Muscle of back (tissue), 11 donors: ENCODE data around the gene PIK3CA. TPM values are rescaled to one million over a fixed set of nuclear protein-coding genes. Genes with fewer than 3 reads are reported as not detected.
A peak's percentile ranks its signal among the peaks of the same experiment; 100 is the strongest.
"Not testable (repeated sequence)": the region's sequence is repeated elsewhere in the genome, so short reads cannot be mapped to it uniquely, and the experiment has no call there.

Experiments used
- DNase-seq, 3 donors: peaks; one replicate each; pipeline versions ENCODE4 v3.0.0 to v3.0.0-alpha.2; 2013
- polyA plus RNA-seq, 10 donors: library from polyadenylated mRNA; unstranded; fragments of 120-200 nt; gene quantifications; one replicate each; pipeline ENCODE4 v1.2.1, GENCODE V29; 2013; ENCODE audit not compliant: insufficient read length in 10 of 10

PIK3CA gene
- polyA plus RNA-seq, 10 donors = 20.1 to 30.0 (median 24.2) TPM

DNA sequence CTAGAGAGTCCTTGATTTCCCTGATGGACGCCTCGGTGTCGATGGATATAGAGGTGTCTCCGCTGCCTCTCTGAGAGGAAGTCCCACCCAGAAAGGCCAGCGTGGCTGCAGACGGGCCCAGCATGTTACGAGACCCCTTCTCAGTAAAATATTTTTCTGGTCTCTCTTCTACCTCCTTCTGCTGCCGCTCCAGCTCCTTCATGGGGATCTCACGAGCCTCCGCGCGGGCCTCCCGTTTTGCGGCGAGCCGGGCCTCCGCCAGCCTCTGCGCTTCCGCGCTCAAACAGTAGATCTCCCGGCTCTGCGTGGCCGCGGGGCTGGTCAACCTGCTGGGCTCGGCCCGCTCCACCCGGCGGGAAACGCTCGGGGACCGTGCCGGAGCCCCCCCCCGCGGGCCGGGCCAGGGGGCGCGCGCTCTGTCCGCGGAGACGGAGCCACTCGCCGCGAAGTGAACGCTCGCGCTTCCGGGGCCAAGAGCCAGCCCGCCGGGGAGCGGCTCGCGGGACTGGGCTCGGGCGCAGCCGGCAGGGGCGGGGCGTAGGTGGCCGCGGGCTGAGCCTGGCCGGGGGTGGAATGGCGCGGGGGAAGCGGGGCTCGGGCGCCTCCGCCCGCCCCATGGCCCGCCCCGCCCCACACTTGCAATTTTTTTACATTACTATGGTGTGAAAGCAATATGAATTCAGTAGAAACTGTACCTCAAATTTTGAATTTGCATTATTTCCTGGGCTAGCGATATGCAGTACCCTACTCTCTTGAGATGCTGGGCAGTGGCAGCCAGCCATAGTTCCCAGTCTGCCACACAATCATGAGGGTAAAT, 113.0 kb downstream of the PIK3CA start:
- peak; percentile 51 to 85 (median 70) for DNase-seq

DNA sequence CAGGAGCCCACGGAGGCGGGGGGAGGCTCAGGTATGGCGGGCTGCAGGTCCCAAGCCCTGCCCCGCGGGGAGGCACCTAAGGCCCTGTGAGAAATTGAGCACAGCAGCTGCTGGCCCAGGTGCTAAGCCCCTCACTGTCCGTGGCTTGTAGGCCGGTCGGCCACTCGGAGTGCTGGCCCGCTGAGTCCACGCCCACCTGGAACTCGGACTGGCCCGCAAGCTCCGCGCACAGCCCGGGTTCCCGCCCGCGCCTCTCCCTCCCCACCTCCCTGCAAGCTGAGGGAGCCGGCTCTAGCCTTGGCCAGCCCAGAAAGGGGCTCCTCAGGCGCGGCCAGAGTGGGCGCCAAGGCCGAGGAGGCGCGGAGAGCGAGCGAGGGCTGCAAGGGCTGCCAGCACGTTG, 115.0 kb downstream of the PIK3CA start:
- no peak for DNase-seq

DNA sequence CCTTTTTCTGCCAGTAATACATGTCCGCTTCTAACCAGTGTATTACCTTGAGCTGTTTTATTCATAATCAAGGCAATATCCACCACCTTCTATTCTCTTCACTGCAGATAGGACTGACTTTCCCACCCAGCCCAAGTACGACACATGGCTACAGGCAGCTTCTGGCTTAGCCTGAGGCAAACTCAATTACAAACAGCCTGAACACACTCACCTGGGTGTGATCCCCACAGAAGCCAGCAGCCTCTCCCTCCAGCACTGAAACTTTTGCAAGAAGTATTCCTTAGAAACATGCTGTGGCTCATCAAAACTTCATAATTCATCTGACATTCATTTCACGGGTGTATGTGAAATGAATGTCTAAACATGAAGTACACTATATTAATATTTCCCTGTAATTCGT, 116.3 kb downstream of the PIK3CA start:
- no peak for DNase-seq

DNA sequence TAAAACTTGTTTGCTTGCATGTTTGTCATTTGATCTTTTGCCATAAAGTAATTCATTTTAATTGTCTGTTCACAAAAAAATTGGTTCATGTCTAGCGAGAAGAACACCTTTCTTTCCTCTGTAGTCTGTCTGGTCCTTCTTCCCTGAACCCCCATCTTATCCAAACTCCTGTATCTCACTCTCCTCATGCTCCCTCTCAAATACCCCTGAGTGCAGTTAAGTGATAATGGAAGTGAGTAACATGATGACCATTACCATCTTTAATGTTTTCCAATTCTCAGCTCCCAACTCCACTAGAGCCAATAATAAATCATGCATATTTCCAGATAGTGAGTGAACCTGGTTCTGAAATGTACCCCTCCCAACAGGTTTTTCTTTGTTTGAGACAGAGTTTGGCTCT, 116.9 kb downstream of the PIK3CA start:
- no peak for DNase-seq

DNA sequence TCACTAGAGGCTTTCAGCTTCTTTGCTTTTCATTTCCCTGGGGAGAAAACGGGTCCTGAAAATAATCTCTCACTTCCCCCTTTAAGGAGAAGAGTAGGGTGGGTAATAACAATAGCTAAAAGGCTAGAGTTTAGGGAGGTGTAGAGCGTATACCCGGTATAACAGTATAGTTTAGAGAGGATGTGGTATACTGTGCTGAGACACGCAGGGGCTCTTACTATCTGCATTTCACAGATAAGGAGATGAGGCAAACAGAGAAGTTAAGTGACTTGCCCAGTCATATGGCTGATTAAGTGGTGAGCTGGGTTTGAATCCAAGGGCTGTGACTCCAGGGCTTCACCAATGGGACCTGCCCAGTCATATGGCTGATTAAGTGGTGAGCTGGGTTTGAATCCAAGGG, 117.7 kb downstream of the PIK3CA start:
- no peak for DNase-seq

DNA sequence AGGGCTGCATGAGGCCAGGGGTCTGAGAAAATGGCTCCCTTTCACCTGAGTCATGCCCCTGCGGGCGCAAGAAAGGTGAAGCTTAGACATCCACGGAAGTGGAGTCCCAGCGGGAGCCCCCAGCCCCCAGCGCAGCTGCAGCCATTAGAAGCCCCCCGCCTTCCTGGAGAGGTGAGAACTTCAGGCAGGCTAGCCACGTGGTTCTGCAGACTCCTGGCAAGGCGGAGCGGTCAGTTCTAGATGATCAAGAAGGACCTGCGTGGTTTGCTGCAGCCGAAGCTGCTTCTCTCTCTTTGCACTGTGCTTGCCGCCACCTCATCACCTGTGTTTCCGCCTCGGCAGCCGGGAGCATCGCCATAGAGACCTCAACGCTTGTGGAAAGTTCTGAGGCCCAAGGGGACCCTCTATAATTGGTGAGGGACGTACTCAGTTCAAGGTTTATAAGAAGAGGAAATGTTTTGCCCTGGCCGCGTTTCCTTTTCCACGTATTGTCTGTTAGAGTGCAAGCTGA, 118.6 kb downstream of the PIK3CA start:
- DNase-seq = peak in 1 of 3 donors; percentile 23

DNA sequence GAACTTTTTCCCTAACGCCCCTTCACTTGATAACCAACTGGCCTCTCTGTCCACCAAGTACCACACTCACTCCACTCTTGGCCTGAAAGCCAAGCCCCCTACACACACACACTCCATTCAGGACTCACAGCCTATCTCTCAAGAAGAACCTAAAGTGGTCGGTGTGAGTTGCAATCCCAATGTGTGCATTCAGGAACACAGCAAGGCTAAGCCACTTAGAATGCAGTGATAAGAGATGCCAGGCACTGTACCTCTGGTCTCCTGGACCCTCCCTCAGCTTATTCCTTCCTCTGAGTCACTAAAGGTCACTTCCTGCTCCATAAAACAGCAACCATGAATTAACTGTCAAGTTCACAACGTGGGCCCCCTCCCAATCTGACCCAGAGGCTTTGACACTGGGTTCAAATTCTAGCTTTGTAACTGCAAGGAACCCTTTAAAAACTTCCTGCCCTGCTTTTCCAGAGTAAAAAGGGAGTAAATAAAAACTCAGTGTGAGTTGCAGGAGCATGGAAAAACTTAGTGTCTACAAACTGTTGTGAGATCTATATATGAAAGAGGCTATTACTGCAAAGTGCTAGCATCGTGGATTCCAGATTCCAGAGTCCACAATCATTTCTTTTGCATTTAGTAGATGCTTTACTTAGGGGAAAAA, 120.4 kb downstream of the PIK3CA start:
- no peak for DNase-seq

DNA sequence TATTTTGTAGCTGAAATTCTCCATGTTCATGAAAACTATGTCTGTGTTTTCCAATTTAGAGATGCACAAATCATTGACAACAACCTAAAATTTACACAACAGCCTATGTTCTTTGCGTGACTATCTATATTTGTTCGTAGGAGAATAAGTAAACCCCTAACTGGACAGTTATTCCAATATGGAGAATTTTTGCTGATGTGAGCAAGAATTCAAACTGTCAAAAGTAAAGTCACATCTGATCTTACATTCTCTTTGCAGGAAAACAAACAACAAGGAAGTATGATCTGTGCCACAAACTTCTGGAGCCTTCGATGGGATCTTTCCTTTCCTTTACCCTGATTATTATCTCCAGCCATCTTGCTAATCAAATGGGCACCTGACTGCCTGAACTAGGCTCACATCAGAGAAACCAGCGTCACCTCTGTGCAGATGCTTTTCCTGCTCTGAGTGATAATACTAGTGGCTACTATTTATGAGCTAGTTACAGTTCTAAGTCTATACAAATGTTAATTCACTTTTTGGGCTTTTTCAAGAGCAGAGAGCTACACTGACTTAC, 121.1 kb downstream of the PIK3CA start:
- DNase-seq = no peak

DNA sequence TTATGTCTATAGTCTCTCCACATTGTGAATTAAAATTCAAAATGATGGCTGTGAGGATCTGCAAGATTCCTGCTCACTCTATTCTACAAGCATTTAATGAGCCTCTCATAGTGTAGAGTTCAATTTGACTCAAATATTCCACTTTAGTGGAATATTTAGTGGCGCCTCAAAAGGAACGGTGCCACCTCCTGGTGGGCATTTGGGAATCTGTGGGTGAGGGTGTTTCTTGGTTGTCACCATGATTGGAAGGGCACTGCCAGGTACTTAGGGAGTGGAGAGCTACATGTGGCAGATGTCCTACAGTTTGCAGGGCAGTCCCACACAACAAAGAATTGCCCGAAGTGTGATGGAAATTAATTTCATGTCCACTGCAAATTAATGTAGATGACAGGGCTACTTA, 124.2 kb downstream of the PIK3CA start:
- no peak for DNase-seq

DNA sequence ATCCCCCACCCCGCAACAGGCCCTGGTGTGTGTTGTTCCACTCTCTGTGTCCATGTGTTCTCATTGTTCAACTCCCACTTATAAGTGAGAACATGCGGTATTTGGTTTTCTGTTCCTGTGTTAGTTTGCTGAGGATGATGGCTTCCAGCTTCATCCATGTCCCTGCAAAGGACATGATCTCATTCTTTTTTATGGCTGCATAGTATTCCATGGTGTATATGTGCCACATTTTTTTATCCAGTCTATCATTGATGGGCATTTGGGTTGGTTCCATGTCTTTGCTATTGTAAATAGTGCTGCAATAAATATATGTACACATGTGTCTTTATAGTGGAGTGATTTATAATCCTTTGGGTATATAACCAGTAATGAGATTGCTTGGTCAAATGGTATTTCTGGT, 126.3 kb downstream of the PIK3CA start:
- not testable (repeated sequence) for DNase-seq

DNA sequence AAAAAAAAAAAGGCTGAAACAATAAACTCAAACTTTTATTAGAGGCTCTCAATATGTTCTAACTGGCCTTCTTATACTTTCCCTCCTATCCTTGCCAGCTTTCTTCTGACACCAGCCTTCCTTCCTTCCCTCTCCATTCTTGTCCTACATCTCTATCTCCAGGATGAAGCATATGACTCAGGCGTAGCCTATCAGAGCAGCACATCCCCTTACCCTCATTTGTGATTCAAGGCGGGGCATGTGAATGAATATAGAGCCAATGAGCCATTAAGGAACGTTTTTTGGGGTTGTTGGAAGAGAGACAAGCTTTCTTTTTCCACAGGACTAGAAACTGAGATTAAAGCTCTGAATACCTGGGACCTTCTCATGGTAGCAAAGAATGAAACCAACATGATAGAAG, 127.8 kb downstream of the PIK3CA start:
- no peak for DNase-seq

DNA sequence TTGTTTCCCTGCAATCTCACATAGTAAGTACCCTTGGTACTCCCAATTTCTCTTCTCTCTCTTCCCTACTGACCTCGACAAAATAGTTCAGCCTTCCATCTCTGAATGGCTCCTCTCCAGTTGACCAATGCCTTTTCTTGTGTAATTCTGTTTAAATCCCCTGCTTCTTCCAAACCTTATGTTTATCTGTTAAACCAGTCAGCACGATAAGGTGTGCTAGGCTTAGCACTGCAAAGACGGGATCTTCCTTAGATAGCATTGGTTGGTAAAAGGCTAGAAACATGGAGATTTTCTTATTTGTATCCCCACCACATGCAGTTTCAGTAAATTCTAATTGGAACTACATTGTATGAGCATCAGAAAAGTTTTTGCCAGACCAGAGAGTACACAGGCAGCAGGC, 128.6 kb downstream of the PIK3CA start:
- DNase-seq = no peak

DNA sequence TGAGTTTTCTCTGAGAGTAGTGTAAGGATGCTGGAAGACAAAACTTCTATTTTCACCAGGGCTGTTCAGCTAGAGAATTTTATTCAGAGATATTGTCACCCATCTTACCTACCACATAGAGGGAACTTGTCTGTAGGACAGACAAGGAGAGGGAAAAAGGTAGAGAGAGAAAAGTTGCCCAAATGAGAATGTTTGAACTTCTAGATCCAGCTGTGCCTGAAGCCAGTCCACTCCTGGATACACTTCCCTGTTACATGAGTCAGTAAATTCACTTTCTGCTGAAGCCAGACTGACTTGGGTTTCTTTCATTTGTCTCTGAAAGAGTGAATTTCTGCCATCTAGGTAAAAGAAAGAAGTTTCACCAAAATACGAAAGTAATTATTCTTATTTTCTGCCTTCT, 130.0 kb downstream of the PIK3CA start:
- no peak for DNase-seq

DNA sequence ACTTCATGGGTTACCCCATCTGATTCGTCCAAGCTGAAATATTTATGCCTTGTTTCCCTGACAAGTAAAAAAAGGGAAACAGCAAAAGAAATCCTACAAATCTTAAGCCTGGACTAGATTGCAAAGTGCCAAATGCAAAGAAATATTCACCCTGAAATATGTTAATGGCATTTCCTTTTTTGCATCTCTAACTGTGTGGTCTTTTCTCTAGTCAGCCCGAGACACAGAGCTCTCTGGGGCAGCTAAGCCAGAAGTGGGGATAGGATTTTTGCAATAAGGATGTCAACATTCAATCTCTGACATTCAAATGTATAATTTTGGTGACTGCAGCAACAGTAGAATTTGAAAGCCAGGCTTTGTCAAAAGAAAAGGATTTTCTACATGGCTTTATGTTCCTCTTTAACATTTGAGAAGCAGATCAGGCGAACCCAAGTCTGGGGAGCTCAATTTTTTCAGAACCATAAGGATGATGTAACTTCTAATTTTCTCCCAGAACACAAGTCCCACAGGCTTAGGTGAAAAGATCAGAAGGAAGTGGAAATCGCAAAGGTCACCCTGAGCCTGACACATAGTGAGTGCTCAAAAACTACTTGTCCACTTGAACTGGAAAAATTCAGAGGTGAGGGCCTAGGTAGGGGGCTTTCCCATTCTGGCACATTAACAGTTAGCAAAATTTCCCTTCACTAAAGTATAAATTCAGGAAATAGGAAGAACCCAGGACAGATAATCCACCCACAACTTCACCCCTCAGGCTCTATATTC, 131.0 kb downstream of the PIK3CA start:
- no peak for DNase-seq

DNA sequence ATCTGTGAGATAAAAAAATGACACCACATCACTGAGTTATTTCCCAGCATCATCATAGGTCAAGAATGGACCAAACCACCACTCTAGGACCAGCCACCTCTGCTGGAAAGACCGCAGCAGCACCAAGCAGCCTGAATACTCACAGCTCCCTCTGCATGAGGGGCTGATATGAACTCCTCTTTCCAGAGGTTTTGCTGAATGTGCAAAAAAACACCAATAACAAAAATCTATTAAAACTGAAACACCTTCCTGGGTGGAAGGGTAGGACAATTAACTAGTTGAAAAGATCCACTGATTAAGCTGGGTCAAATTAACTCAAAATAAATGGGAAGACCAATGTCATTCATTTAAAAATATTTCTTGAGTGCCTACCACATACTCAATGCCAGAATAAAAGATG, 131.7 kb downstream of the PIK3CA start:
- DNase-seq = no peak

DNA sequence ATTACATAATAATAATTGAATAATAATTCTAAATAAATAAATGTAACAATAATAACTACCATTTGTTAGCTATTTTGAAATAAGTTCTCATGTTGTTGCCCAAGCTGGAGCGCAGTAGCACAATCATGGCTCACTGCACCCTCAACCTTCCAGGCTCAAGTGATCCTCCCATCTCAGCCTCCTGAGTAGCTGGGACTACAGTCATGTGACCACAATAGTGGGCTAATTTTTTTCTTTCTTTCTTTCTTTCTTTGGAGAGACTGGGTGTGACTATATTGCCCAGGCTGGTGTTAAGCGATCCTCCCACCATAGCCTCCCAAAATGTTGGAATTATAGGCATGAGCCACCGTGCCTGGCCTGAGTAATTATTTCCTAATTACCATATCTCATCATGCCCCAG, 133.7 kb downstream of the PIK3CA start:
- no peak for DNase-seq

DNA sequence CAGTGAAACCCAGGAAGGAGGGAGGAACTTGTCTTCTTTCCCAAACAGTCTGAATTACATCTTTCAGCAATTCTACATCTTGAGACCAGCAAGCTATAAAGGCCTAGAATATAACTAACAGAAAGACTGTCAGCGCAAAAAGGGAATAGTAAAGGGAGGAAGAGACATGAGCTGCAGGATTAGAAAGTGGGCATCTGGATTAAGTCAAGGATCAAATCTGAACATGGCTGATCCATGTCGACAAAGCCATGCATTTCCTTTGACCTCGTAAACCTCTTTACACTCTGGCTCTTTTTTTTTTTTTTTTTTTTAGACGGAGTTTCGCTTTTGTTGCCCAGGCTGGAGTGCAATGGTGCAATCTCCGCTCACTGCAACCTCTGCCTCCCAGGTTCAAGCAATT, 138.2 kb downstream of the PIK3CA start:
- no peak for DNase-seq

DNA sequence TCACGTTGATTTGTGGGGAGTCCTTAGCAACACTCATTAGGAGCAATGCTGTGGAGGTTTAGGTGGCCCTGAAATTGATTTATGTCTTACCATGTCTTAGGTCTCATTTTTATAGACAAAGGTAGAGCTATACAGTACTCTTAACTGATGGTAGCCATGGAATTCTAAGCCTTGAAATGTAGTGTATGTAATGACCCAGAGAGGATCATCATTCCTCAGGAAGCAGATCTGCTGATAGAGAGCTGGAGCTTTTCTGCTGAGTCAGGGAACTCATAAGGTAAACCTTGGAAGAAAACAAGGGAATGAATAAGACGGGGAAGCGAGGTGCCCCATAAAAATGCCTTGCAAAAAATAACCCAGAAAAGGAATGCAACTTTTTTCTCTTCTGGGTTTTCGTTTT, 140.7 kb downstream of the PIK3CA start:
- DNase-seq = no peak

DNA sequence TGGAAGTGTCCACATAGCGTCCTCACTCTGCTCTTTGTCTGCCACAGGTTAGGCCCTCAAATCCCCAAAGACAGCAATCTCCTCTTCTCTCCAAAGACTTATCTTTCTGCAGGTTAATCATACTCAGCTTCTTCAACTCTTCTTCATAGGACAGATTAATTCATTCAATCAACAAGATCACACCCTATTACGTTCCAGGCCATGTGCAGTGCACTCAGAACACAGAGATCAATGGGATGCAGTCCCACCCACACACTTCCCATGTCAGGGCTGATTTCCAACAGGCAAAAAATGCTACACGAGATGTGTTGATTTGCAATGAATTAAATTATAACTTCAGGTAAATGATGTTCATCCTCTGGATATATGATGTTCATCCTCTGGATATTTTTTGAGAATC, 141.1 kb downstream of the PIK3CA start:
- DNase-seq = no peak
